Head of caudate nucleus (tissue), 42 donors: Measurements from ENCODE around the gene FCSK.
"Not testable (repeated sequence)": the region's sequence is repeated elsewhere in the genome, so short reads cannot be mapped to it uniquely, and the experiment has no call there.

ENCODE experiments used
- DNase-seq, 42 donors: peaks; one replicate each; pipeline versions ENCODE4 v3.0.0 to v3.0.0-alpha.2; 2020 to 2021; ENCODE audit warnings: mixed read lengths in 7 of 42
- intact Hi-C: fragments of 100-400 bp; cut with DNase I; formaldehyde crosslinking; loops from one replicate; pipeline ENCODE4 v1.15.0; 2022

Gene FCSK

DNA sequence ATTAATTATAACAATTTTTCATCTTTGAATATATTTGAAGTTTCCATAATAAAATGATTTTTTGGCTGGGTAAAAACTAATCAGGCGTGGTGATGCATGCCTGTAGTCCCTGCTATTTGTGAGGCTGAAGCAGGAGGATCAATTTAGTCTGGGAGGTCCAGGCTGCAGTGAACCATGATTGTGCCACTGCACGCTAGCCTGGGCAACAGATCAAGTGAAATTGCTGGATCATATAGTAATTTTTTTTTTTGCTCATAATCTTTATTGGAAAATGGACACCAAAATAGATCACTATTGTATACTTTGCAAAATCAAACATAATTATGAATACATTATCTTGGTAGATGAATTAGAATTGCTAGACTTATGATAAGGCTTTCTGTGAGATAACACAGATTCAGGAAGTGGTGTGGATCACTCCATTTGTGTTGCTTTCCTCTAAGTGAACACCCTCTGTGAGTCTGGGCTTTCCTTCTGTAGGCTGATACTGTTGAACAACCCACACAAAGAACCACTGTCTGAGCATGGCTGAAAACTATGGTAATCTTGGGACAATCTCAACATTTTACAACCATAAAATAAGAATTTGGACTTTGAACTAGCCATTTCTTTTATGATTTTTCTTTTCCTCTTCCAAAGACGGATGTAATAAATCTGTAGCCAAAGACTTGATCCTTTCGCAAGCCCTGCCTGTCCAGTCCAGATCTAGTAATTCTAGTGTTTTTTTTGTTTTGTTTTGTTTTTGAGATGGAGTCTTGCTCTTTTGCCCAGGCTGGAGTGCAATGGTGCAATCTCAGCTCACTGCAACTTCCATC, 9.9 kb upstream of the FCSK start:
- no peak for DNase-seq
- intact Hi-C loops: no loop called here

DNA sequence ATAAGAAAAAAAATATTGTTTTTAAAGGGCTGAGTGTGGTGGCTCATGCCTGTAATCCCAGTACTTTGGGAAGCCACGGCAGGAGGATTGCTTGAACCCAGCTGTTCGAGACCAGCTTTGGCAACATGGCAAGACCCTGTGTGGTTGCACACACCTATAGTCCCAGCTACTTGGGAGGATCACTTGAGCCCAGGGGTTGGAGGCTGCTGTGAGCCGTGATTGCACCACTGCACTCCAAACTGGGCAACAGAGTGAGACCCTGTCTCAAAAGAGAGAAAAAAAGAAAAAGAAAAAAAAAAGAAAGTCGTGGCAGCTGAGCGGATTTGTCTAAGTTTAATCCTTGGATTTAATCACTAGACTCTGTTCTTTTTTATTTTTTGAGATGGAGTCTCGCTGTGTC, 6.3 kb upstream of the FCSK start:
- DNase-seq: no peak
- intact Hi-C loops: no loop called here

DNA sequence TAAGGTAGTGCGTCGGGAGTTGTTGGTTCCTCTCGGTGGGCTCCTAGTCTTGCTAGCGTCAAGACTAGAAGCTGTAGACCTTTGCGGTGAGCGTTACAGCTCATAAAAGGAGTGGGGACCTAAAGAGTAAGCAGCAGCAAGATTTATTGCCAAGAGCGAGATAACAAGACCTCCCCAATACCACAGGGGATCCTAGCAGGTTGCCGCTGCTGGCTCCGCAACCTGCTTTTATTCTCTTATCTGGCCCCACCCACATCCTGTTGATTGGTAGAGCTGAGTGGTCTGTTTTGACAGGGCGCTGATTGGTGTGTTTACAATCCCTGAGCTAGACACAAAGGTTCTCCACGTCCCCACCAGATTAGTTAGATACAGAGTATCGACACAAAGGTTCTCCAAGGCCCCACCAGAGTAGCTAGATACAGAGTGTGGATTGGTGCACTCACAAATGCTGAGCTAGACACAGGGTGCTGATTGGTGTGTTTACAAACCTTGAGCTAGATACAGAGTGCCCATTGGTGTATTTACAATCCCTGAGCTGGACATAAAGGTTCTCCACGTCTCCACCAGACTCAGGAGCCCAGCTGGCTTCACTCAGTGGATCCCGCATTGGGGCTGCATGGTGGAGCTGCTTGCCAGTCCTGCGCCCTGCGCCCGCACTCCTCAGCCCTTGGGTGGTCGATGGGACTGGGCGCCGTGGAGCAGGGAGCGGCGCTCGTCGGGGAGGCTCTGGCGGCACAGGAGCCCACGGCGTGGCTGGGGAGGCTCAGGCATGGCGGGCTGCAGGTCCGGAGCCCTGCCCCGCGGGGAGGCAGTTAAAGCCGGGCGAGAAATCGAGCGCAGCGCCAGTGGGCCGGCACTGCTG, 4.0 kb upstream of the FCSK start:
- intact Hi-C loops, DNase-seq: not testable (repeated sequence)

DNA sequence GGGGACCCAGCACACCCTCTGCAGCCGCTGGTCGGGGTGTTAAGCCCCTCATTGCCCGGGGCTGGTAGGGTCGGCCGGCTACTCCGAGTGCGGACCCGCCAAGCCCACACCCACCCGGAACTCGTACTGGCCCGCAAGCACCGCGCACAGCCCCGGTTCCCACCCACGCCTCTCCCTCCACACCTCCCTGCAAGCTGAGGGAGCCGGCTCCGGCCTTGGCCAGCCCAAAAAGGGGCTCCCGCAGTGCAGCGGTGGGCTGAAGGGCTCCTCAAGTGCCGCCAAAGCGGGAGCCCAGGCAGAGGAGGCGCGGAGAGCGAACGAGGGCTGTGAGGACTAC, 3.4 kb upstream of the FCSK start:
- intact Hi-C loops: not testable (repeated sequence)

DNA sequence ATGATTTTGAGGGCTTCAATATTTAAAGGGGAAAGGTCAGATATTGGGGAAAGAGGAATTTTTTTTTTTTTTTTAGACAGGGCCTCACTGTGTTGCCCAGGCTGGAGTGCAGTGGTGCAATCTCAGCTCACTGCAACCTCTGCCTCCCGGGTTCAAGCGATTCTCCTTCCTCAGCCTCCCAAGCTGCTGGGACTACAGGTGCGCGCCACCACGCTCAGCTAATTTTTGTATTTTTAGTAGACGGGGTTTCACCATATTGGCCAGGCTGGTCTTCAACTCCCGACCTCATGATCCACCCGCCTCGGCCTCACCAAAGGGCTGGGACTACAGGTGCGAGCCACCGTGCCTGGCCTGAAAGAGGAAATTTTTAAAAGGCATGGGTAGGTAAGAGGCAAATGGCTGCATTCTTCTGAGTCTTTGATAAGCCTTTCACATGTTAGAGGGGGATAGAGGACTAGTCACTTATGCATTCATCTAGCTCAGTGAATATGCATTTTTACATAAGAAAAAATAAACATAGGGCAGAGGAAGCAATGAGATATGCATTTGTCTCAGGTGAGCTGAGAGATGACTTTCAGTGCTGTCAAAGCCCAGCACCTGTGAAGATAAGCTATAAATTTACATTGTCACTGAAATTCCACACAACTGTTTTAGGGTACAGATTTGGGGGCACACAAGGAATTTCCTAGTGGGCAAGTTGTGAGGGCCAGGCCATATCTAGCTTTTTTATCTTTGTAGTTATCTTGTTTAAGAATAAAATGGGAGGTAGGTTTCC, 1.1 kb upstream of the FCSK start:
- no peak for DNase-seq
- intact Hi-C loops: no loop called here

More for the DNA sequence above, 3.4 kb upstream of the FCSK start:
- DNase-seq: not testable (repeated sequence)

DNA sequence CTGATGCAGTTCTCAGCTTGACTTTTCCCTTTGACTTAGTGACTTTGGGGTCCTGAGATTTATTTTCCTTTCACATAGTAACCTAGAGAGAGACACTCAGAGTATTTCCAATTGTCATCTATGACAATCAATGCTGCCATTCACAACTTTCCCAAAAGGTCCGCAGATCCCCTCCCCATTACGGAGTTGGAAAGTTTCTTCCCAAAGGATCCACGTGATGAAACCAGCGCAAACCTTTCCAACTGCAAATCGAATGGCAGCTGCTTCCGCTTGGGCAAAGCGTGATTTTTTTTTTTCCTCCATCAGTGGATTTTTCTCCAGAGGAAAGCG, 538 bp upstream of the FCSK start:
- peak in 14 of 42 donors; percentile 26 to 70 (median 42) for DNase-seq

DNA sequence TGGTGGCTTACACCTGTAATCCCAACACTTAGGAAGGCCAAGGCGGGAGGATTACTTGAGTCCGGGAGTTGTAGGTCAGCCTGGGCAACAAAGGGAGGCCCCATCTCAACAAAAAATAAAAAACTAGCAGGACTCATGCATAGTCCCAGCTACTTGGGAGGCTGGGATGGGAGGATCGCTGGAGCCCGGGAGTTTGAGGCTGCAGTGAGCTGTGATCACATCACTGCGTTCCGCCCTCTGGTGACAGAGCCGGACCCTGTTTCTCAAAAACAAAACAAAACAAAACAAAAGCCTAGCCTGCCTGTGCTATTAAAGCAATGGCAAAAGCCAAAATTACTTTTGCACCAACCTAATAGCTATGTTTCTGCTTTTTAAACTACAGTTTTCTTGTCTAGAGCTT, 1.5 kb downstream of the FCSK start:
- intact Hi-C loops: no loop called here
- DNase-seq: no peak

More for the DNA sequence above, 538 bp upstream of the FCSK start:
- intact Hi-C loops: no loop called here

DNA sequence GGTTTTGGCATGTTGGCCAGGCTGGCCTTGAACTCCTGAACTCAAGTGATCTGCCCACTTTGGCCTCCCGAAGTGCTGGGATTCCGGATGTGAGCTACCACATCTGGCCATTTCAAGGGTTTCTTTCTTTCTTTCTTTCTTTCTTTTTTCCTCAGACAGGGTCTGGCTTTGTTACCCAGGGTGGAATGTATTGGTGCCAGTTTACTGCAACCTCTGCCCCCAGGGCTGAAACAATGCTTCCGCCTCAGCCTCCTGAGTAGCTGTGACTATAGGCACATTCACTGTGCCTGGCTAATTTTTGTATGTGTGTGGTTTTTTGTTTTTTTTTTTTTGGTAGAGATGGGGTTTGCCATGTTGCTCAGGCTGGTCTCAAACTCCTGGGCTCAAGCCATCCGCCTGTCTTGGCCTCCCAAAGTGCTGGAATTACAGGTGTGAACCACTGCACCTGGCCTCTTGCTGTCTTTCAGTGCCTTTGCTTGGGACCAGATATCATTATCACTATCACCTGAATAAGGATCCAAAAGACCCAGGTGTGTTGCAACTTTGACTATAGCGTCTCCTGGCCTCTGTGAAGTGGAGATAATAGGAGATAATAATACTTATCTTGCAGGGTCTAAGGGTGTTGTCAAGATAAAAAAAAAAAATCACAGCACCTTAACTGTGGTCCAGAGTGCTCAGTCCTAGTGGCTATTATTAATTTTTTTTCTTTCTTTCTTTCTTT, 3.2 kb downstream of the FCSK start:
- intact Hi-C loops: no loop called here
- DNase-seq: no peak

DNA sequence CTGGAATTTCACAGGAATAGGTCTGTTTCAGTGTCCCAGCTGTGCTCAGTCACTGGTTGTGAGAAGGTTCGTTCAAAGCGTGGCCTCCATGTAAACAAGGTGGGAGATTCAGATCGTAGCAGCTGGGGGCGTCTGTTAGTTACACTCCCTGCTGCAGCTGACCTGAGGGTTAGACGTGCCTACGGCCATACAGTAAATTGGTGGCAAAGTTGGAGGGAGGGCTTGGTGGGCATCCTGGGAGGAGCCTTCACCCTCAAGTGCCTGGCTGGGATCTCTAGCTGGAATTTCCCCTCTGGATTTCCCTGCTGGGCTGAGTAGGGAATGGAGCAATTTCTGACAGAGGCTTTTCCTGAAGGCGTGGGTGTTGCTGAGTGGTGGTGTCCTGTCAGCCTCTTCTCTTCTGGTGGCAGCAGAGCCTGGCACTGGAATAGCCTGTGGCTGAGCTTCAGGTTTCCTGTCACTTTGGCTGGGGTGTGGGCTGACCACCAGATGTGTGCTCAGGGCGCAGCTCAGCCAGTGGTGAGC, 6.4 kb downstream of the FCSK start:
- intact Hi-C loops: no loop called here
- no peak for DNase-seq

DNA sequence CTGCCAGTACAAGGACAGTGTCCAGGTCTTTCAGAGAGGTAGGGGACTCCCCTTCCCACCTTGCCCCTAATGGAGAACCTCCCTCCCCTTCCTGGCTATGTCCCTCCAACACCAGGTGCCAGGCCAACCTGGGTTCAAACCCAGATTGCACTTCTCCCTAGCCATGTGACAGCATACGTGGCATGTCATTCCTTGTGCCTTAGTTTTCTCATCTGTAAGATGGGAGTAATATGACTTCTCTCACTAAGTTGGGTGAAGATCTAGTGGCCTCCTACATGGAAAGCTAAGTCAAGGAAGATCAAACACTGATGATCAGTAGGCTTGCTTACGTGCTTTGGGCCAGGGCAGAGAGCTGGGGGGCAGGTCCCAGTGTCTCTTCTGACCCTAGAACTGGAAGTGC, 8.8 kb downstream of the FCSK start:
- no peak for DNase-seq
- intact Hi-C loops: no loop called here

DNA sequence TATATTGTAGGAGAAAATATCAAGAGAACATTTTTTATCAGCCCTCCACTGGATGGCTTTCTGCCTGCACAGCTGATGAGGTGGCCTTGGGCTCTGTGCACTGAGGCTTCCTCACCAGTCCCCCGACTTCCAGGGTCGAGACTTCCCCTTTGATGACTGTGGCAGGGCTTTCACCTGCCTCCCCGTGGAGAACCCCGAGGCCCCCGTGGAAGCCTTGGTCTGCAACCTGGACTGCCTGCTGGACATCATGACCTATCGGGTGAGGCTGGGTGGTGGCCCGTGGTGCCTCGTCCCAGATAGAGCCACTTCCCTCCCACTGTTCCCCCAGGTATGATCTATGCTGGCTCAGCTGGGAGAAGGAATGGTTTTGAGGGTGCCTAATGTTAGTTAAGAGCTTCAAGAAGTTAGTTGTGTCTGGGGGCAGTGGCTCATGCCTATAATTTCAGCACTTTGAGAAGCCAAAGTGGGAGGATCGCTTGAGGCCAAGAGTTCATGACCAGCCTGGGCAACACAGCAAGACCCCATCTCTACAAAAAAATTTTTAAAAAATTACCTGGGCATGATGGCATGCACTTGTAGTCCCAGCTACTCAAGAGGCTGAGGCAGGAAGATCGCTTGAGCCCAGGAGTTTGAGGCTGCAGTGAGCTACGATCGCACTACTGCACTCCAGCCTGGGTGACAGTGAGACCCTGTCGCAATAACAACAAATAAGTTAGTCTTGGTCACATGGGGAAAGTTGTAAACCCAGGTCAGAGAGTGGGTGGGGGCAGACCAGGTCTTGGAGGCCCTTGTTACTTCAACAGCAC, 11.8 kb downstream of the FCSK start:
- no peak for DNase-seq
- intact Hi-C loops: no loop called here

DNA sequence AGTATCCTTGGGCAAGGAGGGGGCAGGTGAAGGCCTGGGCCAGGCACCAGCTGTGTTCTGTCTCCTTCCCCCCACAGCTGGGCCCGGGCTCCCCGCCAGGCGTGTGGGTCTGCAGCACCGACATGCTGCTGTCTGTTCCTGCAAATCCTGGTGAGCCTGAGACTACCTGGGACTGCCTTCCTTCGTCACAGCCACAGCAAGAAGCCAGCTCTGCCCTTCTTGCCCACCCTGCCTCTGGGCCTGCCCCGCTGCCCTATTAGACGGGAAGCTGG, 12.3 kb downstream of the FCSK start:
- intact Hi-C loops: no loop called here
- DNase-seq: no peak

DNA sequence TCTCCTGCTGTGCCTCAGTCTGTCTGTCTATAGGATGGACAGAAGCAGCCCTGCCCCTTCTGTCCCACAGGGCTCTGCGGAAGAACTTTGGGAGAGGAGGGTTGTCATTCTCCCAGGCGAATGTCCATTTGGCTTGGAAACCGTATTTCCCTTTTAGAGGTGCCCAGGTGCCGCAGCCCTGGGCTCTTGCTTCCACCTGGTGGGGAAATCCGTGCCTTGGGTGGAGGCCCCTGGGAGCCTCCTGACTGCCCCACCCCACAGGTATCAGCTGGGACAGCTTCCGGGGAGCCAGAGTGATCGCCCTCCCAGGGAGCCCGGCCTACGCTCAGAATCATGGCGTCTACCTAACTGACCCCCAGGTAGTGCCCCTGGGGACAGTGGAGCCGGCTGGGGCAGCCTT, 12.7 kb downstream of the FCSK start:
- no peak for DNase-seq

DNA sequence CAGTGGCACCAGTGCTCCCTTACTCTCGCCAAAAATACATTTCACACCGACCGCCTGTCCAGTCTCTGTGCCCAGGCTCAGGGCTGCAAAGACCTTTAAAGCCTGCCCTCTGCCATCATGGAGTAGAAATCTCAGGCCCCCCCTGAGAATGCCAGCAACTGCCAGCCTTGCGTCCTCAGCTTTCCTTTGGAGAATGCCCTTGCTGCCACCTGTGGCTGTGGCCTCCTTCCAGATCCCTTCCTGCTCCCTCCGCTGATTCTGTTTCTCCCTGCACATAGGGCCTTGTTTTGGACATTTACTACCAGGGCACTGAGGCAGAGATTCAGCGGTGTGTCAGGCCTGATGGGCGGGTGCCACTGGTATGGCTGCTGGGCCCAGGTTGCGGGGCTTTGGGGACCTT, 13.2 kb downstream of the FCSK start:
- DNase-seq: no peak
- intact Hi-C loops: no loop called here

More for the DNA sequence above, 12.7 kb downstream of the FCSK start:
- intact Hi-C loops: no loop called here

DNA sequence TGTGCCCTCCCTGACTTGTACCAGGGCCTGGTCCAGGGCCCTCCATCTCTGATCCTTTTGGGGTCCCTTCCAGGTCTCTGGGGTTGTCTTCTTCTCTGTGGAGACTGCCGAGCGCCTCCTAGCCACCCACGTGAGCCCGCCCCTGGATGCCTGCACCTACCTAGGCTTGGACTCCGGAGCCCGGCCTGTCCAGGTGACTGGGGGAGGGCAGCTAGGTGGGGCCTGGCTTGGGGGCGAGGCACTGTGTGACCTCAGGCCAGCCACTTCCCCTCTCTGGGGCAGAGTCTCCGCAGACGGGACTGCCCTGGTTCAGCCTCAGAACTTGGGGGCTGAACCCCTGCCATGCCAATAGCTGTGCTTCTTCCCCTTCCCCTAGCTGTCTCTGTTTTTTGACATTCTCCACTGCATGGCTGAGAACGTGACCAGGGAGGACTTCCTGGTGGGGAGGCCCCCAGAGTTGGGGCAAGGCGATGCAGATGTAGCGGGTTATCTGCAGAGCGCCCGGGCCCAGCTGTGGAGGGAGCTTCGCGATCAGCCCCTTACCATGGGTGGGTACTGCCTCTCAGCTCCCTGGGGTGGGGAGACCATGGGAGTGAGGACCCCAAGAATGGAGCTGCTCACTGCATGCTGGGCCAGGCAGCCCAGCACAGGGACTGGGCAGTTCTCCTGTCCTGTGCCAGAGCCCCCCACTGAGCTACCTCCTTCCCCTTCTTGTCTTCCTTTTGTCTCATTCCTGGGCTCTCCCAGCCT, 14.6 kb downstream of the FCSK start:
- intact Hi-C loops: no loop called here
- no peak for DNase-seq

DNA sequence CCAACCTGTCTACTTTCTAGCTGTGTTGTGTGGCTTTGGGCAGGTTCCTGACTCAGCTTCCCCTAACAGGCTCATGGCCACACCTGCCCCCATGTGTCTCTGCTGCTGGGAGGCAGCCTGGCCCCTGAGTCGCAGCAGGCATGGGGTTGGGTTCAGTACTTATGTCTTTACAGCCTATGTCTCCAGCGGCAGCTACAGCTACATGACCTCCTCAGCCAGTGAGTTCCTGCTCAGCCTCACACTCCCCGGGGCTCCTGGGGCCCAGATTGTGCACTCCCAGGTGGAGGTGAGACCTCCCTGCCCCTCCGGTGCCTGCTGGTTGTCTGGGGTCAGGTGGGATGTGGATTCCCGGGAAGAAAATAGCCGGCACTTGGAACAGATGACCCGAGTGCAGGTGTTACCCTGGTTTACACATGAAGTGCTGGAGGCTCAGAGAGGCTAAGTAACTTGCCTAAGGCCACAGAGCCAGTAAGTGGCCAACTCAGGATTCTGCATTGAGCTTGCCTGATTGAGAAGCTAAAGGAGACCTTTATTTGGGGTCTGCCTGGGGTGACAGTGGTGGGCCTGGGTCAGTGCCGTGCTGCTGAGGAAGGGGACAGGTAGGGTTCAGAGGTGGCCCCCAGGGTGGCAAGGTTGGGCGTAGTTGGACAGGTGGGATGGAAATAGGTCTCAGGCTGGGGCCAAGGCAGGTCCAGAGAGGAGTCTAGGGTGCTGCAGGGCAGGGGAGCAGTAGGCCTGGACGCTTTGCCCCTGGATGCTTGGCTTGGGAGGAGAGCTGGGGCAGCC, 15.9 kb downstream of the FCSK start:
- no peak for DNase-seq
- intact Hi-C loops: no loop called here

DNA sequence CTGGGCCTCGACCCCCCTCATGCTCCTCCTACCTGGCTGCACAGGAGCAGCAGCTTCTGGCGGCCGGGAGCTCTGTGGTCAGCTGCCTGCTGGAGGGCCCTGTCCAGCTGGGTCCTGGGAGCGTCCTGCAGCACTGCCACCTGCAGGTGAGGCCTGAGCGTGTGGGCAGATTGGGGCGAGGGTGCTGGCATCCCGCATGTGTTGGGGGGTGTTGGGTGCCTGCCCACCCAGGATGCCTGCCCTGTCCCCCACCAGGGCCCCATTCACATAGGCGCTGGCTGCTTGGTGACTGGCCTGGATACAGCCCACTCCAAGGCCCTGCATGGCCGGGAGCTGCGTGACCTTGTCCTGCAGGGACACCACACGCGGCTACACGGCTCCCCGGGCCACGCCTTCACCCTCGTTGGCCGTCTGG, 16.5 kb downstream of the FCSK start:
- intact Hi-C loops: no loop called here
- peak in 28 of 42 donors; percentile 6 to 63 (median 28) for DNase-seq
